Measurements from ENCODE around the gene MAP4K3.

MAP4K3 gene

GRCh38 chr2:39234754-39235153 lies 202.3 kb downstream of the MAP4K3 start:
- DNase-seq = no peak

GRCh38 chr2:39232141-39232540 lies 204.9 kb downstream of the MAP4K3 start:
- no peak for DNase-seq

- DNase-seq = no peak
These were observed 208.5 kb downstream of the MAP4K3 start for GRCh38 chr2:39228413-39229209.

GRCh38 chr2:39227628-39228412 lies 209.3 kb downstream of the MAP4K3 start:
- DNase-seq = peak; percentile 55

GRCh38 chr2:39225567-39225966 lies 211.5 kb downstream of the MAP4K3 start:
- no peak for DNase-seq

- DNase-seq = no peak
These were observed 213.2 kb downstream of the MAP4K3 start for GRCh38 chr2:39223909-39224308.

GRCh38 chr2:39221459-39221858 lies 215.6 kb downstream of the MAP4K3 start:
- no peak for DNase-seq

GRCh38 chr2:39220136-39220535 lies 216.9 kb downstream of the MAP4K3 start:
- DNase-seq = no peak

- no peak for DNase-seq
These were observed 218.7 kb downstream of the MAP4K3 start for GRCh38 chr2:39218391-39218790.

- no peak for DNase-seq
These were observed 219.9 kb downstream of the MAP4K3 start for GRCh38 chr2:39217192-39217550.

- DNase-seq = no peak
These were observed 220.5 kb downstream of the MAP4K3 start for GRCh38 chr2:39216346-39217191.

- no peak for DNase-seq
These were observed 221.5 kb downstream of the MAP4K3 start for GRCh38 chr2:39215545-39215944.

- no peak for DNase-seq
These were observed 224.1 kb downstream of the MAP4K3 start for GRCh38 chr2:39213015-39213414.

- DNase-seq = no peak
These were observed 226.2 kb downstream of the MAP4K3 start for GRCh38 chr2:39210846-39211245.

- DNase-seq = no peak
These were observed 233.7 kb downstream of the MAP4K3 start for GRCh38 chr2:39203382-39203781.

GRCh38 chr2:39202639-39203369 lies 234.3 kb downstream of the MAP4K3 start:
- DNase-seq = peak; percentile 64

Data from NCI-H69 (cell line).